Bladder microvascular endothelial cell (primary cell): Measurements from ENCODE around the gene RTN4RL1. TPM values are rescaled to one million over a fixed set of nuclear protein-coding genes. Genes with fewer than 3 reads are reported as not detected.

Experiments
- total RNA-seq: library from RNA; depleted of rRNA; stranded (reverse); fragments of >200 nt; gene quantifications from 2 replicates; pipeline ENCODE4 v1.2.3, GENCODE V29; 2014

The RTN4RL1 gene
- 0.06 TPM in 1 of 2 replicates, not detected in the other for total RNA-seq

GRCh38 chr17:2025220-2025621 lies at the start of gene RTN4RL1:
Gene RTN4RL1 (minus strand): TSS chr17:2025334. CDS start chr17:2024865, 469 bp downstream.

GRCh38 chr17:2054512-2055291 lies 29.6 kb upstream of the RTN4RL1 start, which contains the start of gene HIC1:
Gene HIC1 (plus strand): TSS chr17:2055103. CDS start chr17:2056691, 1,588 bp downstream.

GRCh38 chr17:2041561-2042389 lies 16.6 kb upstream of the RTN4RL1 start, which contains the start of gene OVCA2:
Gene OVCA2 (plus strand): TSS chr17:2042022. CDS start chr17:2042048, 26 bp downstream.

GRCh38 chr17:2029911-2030778 lies 5.0 kb upstream of the RTN4RL1 start, which contains the start of gene DPH1:
Gene DPH1 (plus strand): TSS chr17:2030153. CDS start chr17:2030170, 17 bp downstream.

Other genes starting within 250 kb of the RTN4RL1 start
- 6.5 and 13.7 TPM in 2 replicates for gene SMYD4, start 195.4 kb downstream of the RTN4RL1 start, total RNA-seq
- 35.9 and 64.1 TPM in 2 replicates for gene RPA1, start 195.3 kb downstream of the RTN4RL1 start, total RNA-seq
- 8.4 and 18.3 TPM in 2 replicates for gene DPH1, start 4.8 kb upstream of the RTN4RL1 start, total RNA-seq
- gene OVCA2, start 16.7 kb upstream of the RTN4RL1 start, total RNA-seq = 22.7 and 48.4 TPM in 2 replicates
- gene HIC1, start 29.8 kb upstream of the RTN4RL1 start, total RNA-seq = 18.5 and 25.5 TPM in 2 replicates